Measurements from ENCODE around the gene ADM2. TPM values are rescaled to one million over a fixed set of nuclear protein-coding genes. Genes with fewer than 3 reads are reported as not detected.

Gene ADM2
- polyA plus RNA-seq, 1 of the 3 experiments (the other 2 are of a cell fraction): 0.61 TPM

DNA sequence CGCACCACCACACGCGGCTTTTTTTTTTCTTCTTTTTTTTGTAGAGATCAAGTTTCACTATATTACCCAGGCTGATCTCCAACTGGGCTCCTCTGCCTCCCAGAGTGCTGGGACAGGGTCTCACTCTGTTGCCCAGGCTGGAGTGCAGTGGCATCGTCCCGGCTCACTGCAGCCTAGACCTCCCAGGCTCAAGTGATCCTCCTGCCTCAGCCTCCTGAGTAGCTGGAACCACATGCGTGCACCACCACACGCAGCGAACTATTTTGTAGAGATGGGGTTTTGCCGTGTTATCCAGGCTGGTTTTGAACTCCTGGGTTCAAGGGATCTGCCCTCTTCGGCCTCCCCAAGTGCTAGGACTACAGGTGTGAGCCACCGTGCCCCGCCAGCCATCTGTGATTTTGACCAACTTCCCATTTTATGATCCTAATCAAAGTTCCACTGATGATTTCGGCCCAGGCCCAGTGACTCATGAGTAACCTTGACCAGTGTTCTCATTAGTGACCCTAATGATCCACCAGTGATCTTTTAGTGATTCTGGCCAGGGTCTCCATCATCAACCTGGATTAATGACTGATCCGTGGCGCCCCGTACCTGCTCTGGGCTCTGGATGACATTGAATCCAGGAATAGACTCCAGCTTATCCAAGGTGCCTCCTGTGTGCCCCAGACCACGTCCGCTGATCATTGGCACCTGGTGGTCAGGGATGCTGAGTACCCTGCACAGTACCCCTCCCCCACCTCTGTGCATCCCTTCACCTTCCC is 46.8 kb downstream of the ADM2 start:
- H3K4me1 ChIP-seq (ENCODE audit: control insufficient read depth in 1 of 2, insufficient read depth in 2 of 2, low read depth in 1 of 2, low read length in 1 of 2): peaks cover 7 to 34% of the 10 kb centered on the region in 2 experiments; a peak in 2 of 4 replicates

DNA sequence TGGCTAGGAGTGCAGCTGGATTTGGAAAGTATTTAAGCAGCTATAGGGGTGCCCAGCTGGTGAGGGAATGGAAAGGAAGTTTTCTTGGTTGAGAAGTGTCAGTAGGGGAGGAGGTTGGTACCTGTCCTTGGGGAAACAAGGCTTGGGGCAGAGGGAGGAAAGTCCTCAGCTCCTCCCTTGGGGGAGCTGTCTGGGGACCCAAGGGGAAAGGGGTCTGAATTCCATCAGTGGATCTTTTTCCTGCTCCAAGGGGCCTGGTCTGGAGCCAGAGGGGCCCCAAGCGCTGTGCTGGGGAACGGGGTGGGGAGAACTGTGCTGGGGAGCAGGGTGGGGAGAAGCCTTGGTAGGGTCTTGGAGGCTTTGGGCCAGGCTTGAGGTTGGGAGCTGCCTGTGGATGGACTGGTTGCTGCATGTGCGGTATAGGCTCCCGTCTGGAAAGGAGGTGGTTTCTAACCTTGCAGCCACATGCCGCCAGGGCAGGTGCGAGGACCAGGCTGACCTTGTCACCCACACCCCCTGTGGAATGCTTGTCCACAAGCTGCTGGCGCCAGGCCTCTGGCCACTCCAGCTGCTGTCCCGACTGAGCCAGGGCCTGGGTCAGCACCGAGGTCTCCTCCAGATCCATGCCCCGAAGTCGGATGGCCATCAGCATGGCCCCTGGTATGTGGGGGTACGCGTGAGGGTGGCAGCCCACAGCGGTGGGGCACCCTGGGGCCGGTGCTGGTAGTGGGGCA is 47.5 kb downstream of the ADM2 start:
- Histone ChIP-seq H3K27ac (ENCODE audit: low read depth in 2 of 2, low read length in 1 of 2) (no peak overlapping the region; a peak in 1 of 4 replicates), H3K9ac (no peak overlapping the region), H3K4me3 (ENCODE audit: low read depth in 2 of 2, low read length in 1 of 2) (no peak overlapping the region), H3K27me3 (ENCODE audit: insufficient read depth) (no peaks in the 10 kb centered on the region), H3K9me3 (no peaks in the 10 kb centered on the region), H3K4me1 (ENCODE audit: control insufficient read depth in 1 of 2, insufficient read depth in 2 of 2, low read depth in 1 of 2, low read length in 1 of 2) (peaks cover 7 to 31% of the 10 kb centered on the region in 2 experiments; a peak in 2 of 4 replicates), H3F3A (replicated peaks; ENCODE audit: insufficient read depth) (peaks cover 19% of the 10 kb centered on the region), H3K79me2 (ENCODE audit: insufficient read depth) (peaks cover 8% of the 10 kb centered on the region), H4K20me1 (ENCODE audit: insufficient read depth) (peaks cover 7% of the 10 kb centered on the region; the same call in 1 of the 2 replicates), H3K9me2 (no peaks in the 10 kb centered on the region), H2AFZ (ENCODE audit: low read depth) (no peak overlapping the region), H3K36me3 (replicated peaks in 1 of 2; ENCODE audit: control insufficient read depth in 1 of 2, insufficient read depth in 2 of 2, low read length in 1 of 2) (peaks cover 0 to 1% of the 10 kb centered on the region in 2 experiments), H3K4me2 (no peak overlapping the region)
- POLR2A ChIA-PET: interaction anchor here (0.6 to 0.7 kb wide), 2 partner anchors 71 to 177 kb away, joined by 3 to 4 read pairs; no protein-coding TSS in a partner anchor
- CTCF ChIA-PET: interaction anchor here (0.6 to 2.4 kb wide), 7 partner anchors 9 to 233 kb away, joined by 3 to 13 read pairs (median 3); partner anchors contain the start of genes LMF2 and SYCE3
- WGBS (ENCODE audit: low lambda C conversion rate): 88% methylated on average over 6 of the region's 15 CpGs
- no peak for DNase-seq
- TF ChIP-seq, protein P1, sequence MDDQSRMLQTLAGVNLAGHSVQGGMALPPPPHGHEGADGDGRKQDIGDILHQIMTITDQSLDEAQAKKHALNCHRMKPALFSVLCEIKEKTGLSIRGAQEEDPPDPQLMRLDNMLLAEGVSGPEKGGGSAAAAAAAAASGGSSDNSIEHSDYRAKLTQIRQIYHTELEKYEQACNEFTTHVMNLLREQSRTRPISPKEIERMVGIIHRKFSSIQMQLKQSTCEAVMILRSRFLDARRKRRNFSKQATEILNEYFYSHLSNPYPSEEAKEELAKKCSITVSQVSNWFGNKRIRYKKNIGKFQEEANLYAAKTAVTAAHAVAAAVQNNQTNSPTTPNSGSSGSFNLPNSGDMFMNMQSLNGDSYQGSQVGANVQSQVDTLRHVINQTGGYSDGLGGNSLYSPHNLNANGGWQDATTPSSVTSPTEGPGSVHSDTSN (IDR thresholded peaks at IDR 0.05): no peak; the same call in 1 of the 2 replicates
- no peak for TF ChIP-seq MXI1 (IDR thresholded peaks at IDR 0.05; ENCODE audit: low read depth, low read length)
- TF ChIP-seq FOXJ3 (CRISPR knock-in tag; IDR thresholded peaks at IDR 0.05): no peak
- no peak for TF ChIP-seq POLR2AphosphoS5 (IDR thresholded peaks at IDR 0.05; ENCODE audit: low read depth, low read length)
- no peak for TF ChIP-seq EZH2phosphoT487 (IDR thresholded peaks at IDR 0.05; ENCODE audit: borderline replicate concordance, low read depth)
- TF ChIP-seq FOSL2 (IDR thresholded peaks at IDR 0.05; ENCODE audit: borderline replicate concordance, low read depth): no peak
- TF ChIP-seq, protein P2, sequence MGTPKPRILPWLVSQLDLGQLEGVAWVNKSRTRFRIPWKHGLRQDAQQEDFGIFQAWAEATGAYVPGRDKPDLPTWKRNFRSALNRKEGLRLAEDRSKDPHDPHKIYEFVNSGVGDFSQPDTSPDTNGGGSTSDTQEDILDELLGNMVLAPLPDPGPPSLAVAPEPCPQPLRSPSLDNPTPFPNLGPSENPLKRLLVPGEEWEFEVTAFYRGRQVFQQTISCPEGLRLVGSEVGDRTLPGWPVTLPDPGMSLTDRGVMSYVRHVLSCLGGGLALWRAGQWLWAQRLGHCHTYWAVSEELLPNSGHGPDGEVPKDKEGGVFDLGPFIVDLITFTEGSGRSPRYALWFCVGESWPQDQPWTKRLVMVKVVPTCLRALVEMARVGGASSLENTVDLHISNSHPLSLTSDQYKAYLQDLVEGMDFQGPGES (IDR thresholded peaks at IDR 0.05; ENCODE audit: low read depth, low read length): no peak
- no peak for TF ChIP-seq NFIC (IDR thresholded peaks at IDR 0.05; ENCODE audit: borderline replicate concordance)
- TF ChIP-seq TCF12 (IDR thresholded peaks at IDR 0.05): no peak
- TF ChIP-seq TAF1 (IDR thresholded peaks at IDR 0.05; ENCODE audit: borderline replicate concordance, low read depth, low read length): no peak
- no peak for TF ChIP-seq GABPA (IDR thresholded peaks at IDR 0.05; ENCODE audit: low read depth)
- TF ChIP-seq, protein P3, sequence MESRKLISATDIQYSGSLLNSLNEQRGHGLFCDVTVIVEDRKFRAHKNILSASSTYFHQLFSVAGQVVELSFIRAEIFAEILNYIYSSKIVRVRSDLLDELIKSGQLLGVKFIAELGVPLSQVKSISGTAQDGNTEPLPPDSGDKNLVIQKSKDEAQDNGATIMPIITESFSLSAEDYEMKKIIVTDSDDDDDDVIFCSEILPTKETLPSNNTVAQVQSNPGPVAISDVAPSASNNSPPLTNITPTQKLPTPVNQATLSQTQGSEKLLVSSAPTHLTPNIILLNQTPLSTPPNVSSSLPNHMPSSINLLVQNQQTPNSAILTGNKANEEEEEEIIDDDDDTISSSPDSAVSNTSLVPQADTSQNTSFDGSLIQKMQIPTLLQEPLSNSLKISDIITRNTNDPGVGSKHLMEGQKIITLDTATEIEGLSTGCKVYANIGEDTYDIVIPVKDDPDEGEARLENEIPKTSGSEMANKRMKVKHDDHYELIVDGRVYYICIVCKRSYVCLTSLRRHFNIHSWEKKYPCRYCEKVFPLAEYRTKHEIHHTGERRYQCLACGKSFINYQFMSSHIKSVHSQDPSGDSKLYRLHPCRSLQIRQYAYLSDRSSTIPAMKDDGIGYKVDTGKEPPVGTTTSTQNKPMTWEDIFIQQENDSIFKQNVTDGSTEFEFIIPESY (IDR thresholded peaks at IDR 0.05; ENCODE audit: borderline replicate concordance, low read depth): no peak
- TF ChIP-seq RXRA (IDR thresholded peaks at IDR 0.05; ENCODE audit: borderline replicate concordance, low read depth): no peak
- no peak for TF ChIP-seq MEF2A (IDR thresholded peaks at IDR 0.05; ENCODE audit: borderline replicate concordance, low read depth)

More for the DNA sequence above, 46.8 kb downstream of the ADM2 start:
- Histone ChIP-seq H3K79me2 (ENCODE audit: insufficient read depth) (peaks cover 15% of the 10 kb centered on the region), H4K20me1 (ENCODE audit: insufficient read depth) (peaks cover 8% of the 10 kb centered on the region; the same call in 1 of the 2 replicates), H3K9me3 (no peaks in the 10 kb centered on the region), H3K9me2 (no peaks in the 10 kb centered on the region), H3K4me3 (ENCODE audit: low read depth in 2 of 2, low read length in 1 of 2) (no peak overlapping the region), H3K9ac (no peak overlapping the region), H3K27ac (ENCODE audit: low read depth in 2 of 2, low read length in 1 of 2) (no peak overlapping the region; a peak in 1 of 4 replicates), H3F3A (replicated peaks; ENCODE audit: insufficient read depth) (peaks cover 19% of the 10 kb centered on the region), H3K4me2 (no peak overlapping the region), H2AFZ (ENCODE audit: low read depth) (no peak overlapping the region), H3K36me3 (replicated peaks in 1 of 2; ENCODE audit: control insufficient read depth in 1 of 2, insufficient read depth in 2 of 2, low read length in 1 of 2) (peaks cover 0 to 9% of the 10 kb centered on the region in 2 experiments), H3K27me3 (ENCODE audit: insufficient read depth) (no peaks in the 10 kb centered on the region)
- CTCF ChIA-PET: interaction anchor here (0.6 to 2.4 kb wide), 8 partner anchors 10 to 37 kb away, joined by 3 to 13 read pairs (median 3); partner anchors contain the start of genes LMF2 and SYCE3
- WGBS (ENCODE audit: low lambda C conversion rate): 94% methylated on average over 13 of the region's 18 CpGs
- POLR2A ChIA-PET: interaction anchor here (0.6 to 0.7 kb wide), 2 partner anchors 72 to 177 kb away, joined by 3 to 4 read pairs; no protein-coding TSS in a partner anchor
- DNase-seq: no peak
- TF ChIP-seq RFX5 (IDR thresholded peaks at IDR 0.05; ENCODE audit: low read length) (no peak), CHD2 (IDR thresholded peaks at IDR 0.05; ENCODE audit: low read length, partially characterized antibody) (no peak), NRF1 (IDR thresholded peaks at IDR 0.05; ENCODE audit: low read depth, low read length) (no peak), NFIC (IDR thresholded peaks at IDR 0.05; ENCODE audit: borderline replicate concordance) (no peak), EP300 (IDR thresholded peaks at IDR 0.05; ENCODE audit: borderline replicate concordance in 1 of 2, low read depth in 1 of 2, low read length in 1 of 2) (no peak), SIN3A (IDR thresholded peaks at IDR 0.05; ENCODE audit: borderline replicate concordance, low read depth, low read length) (no peak), FOXM1 (IDR thresholded peaks at IDR 0.05; ENCODE audit: low read depth) (no peak), JUND (IDR thresholded peaks at IDR 0.05) (no peak), TCF12 (IDR thresholded peaks at IDR 0.05) (no peak), RCOR1 (IDR thresholded peaks at IDR 0.05; ENCODE audit: low read length) (no peak)
- TF ChIP-seq, protein P1 (IDR thresholded peaks at IDR 0.05): no peak

Data from SK-N-SH (cell line).